HL-60 (cell line): Measurements from ENCODE around the gene TBC1D5.

Experiments used
- DNase-seq, 2 experiments: peaks; one replicate each; pipeline ENCODE4 v3.0.0-alpha.2; 2010 to 2020; ENCODE audit warnings: low read depth in 1 of 2, low spot score in 1 of 2
- H3K27ac ChIP-seq: fragments of 250-450 bp; sonication (Bioruptor Pico); replicated peaks from 2 replicates; pipeline ENCODE4 v1.5.1; 2020; ENCODE audit warnings: mild to moderate bottlenecking, moderate library complexity
- H3K27me3 ChIP-seq: fragments of 250-450 bp; sonication (Bioruptor Pico); 2 replicates; pipeline ENCODE4 v1.5.1; 2021; ENCODE audit warnings: mild to moderate bottlenecking, moderate library complexity; ENCODE audit not compliant: insufficient read depth, poor library complexity, severe bottlenecking
- H3K4me3 ChIP-seq: replicated peaks from 2 replicates; pipeline ENCODE4 v1.5.1; 2011; ENCODE audit warnings: mild to moderate bottlenecking, control low read depth, low read length; ENCODE audit not compliant: insufficient read depth
- GABPA ChIP-seq: IDR thresholded peaks from 2 replicates; pipeline ENCODE4 v1.6.1; 2012; ENCODE audit warnings: low read depth
- POLR2AphosphoS5 ChIP-seq: IDR thresholded peaks from 2 replicates; pipeline ENCODE4 v1.6.1; 2012; ENCODE audit warnings: low read depth
- SPI1 ChIP-seq: IDR thresholded peaks from 2 replicates; pipeline ENCODE4 v1.6.1; 2012; ENCODE audit warnings: low read depth, mild to moderate bottlenecking, borderline replicate concordance
- TF ChIP-seq, protein P1 (sequence below): IDR thresholded peaks from one replicate; pipeline ENCODE4 v1.5.1; 2011; ENCODE audit warnings: low read length, control low read depth, inconsistent platforms; ENCODE audit not compliant: insufficient read depth
- TF ChIP-seq, protein P2 (sequence below): IDR thresholded peaks from 2 replicates; pipeline ENCODE4 v1.6.1; 2012; ENCODE audit warnings: low read depth; ENCODE audit not compliant: insufficient replicate concordance

Gene TBC1D5

DNA sequence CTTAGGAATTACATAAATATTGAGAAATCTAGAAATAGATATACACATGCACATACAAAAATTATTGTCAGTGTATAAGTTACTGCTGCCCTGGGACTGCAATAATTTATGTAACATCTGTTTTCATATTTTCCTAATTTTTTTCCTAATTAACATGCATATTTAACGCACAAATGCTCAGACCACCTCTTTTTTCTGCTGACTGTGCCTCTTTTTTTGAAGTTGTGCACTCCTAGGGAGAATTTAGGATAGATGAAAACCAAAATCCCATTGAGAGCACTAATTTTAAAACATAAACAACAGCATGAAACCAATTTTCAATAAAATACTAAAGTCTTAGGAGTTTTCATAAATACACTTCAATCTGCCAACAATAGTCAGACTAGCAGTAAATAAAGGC lies 154.0 kb downstream of the TBC1D5 start:
- H3K27me3 ChIP-seq = no peaks in the 10 kb centered on the region
- H3K4me3 ChIP-seq = no peak overlapping the region
- no peak for DNase-seq
- no peak for TF ChIP-seq POLR2AphosphoS5
- TF ChIP-seq, protein P1, sequence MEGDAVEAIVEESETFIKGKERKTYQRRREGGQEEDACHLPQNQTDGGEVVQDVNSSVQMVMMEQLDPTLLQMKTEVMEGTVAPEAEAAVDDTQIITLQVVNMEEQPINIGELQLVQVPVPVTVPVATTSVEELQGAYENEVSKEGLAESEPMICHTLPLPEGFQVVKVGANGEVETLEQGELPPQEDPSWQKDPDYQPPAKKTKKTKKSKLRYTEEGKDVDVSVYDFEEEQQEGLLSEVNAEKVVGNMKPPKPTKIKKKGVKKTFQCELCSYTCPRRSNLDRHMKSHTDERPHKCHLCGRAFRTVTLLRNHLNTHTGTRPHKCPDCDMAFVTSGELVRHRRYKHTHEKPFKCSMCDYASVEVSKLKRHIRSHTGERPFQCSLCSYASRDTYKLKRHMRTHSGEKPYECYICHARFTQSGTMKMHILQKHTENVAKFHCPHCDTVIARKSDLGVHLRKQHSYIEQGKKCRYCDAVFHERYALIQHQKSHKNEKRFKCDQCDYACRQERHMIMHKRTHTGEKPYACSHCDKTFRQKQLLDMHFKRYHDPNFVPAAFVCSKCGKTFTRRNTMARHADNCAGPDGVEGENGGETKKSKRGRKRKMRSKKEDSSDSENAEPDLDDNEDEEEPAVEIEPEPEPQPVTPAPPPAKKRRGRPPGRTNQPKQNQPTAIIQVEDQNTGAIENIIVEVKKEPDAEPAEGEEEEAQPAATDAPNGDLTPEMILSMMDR = no peak
- TF ChIP-seq, protein P2, sequence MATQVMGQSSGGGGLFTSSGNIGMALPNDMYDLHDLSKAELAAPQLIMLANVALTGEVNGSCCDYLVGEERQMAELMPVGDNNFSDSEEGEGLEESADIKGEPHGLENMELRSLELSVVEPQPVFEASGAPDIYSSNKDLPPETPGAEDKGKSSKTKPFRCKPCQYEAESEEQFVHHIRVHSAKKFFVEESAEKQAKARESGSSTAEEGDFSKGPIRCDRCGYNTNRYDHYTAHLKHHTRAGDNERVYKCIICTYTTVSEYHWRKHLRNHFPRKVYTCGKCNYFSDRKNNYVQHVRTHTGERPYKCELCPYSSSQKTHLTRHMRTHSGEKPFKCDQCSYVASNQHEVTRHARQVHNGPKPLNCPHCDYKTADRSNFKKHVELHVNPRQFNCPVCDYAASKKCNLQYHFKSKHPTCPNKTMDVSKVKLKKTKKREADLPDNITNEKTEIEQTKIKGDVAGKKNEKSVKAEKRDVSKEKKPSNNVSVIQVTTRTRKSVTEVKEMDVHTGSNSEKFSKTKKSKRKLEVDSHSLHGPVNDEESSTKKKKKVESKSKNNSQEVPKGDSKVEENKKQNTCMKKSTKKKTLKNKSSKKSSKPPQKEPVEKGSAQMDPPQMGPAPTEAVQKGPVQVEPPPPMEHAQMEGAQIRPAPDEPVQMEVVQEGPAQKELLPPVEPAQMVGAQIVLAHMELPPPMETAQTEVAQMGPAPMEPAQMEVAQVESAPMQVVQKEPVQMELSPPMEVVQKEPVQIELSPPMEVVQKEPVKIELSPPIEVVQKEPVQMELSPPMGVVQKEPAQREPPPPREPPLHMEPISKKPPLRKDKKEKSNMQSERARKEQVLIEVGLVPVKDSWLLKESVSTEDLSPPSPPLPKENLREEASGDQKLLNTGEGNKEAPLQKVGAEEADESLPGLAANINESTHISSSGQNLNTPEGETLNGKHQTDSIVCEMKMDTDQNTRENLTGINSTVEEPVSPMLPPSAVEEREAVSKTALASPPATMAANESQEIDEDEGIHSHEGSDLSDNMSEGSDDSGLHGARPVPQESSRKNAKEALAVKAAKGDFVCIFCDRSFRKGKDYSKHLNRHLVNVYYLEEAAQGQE = no peak
- no peak for TF ChIP-seq SPI1
- no peak for TF ChIP-seq GABPA
- H3K27ac ChIP-seq = no peak overlapping the region

- DNase-seq = no peak
- H3K27ac ChIP-seq = no peak overlapping the region
- TF ChIP-seq POLR2AphosphoS5 (no peak), SPI1 (no peak), GABPA (no peak)
- TF ChIP-seq, protein P1 = no peak
- TF ChIP-seq, protein P2 = no peak
- no peaks in the 10 kb centered on the region for H3K27me3 ChIP-seq
- H3K4me3 ChIP-seq = no peak overlapping the region
Measured at GRCh38 chr3:17585394-17586325, 156.8 kb downstream of the TBC1D5 start.

DNA sequence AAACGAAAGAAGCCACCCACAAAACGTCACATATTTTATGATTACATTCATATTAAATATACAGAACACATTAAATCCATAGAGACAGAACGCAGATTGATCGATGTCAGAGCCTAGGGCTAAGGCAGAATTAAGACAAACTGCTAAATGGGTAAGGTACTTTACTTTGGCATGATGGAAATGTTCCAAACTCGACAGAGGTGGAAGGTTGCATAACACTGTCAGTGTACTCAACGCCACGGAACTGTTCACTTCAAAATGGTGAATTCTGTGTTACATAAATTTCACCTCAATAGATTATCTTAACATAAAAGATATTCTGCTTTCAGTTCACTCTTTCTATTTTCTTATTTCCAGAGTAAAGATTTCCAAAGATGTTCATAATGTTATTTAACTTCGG lies 158.4 kb downstream of the TBC1D5 start:
- Histone ChIP-seq H3K27ac (no peak overlapping the region), H3K27me3 (no peaks in the 10 kb centered on the region), H3K4me3 (no peak overlapping the region)
- no peak for DNase-seq
- no peak for TF ChIP-seq SPI1
- TF ChIP-seq, protein P2 = no peak
- TF ChIP-seq POLR2AphosphoS5 = no peak
- TF ChIP-seq GABPA = no peak
- TF ChIP-seq, protein P1 = no peak
